ENCODE results near the gene STARD9.
"Not testable (repeated sequence)": the region's sequence is repeated elsewhere in the genome, so short reads cannot be mapped to it uniquely, and the experiment has no call there.

The STARD9 gene

DNA sequence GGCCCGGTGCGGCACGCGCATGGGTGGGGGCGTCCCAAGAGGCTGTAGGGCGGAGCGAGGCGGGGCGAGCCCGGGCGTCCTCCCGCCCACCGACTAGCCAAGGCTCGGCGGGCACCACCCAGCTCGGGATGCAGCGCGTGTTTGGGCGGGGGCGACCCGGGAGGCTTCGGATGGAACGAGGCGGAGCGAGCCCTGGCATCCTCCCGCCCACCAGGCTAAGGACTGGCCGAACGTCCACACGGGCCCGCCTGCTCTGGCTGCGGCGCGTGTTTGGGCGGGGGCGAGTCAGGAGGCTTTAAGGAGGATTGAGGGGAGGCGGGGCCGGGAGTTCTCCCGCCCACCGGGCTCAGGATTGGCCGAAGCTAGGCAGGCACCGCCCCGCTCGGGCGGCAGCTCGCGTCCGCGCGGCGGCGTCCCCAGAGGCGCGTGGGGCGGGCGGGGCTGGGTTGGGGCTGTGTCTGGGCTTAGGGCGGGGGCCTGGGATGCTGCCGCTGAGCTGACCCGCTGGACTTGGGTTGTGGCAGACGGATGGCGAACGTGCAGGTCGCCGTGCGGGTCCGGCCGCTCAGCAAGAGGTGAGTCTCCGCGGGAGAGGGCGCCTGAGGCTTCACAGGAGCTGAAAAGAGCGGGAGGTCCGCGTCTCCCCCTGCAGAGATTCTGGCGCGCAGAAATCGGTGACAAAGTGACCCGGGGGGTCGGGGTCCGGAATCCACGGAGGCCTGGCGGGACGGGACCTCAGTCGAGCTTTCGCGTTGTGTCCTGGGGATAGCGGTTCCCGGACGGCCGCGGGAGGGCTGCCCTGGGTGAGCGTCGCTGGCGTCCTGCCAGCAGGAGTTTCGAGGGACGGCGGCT is at the start of gene STARD9:
STARD9 (plus strand) TSS at position 419 of the 852 bp plus-strand sequence; CDS start at position 529, 110 bp downstream.
- peak; percentile 95 for DNase-seq (ENCODE audit: low spot score)

DNA sequence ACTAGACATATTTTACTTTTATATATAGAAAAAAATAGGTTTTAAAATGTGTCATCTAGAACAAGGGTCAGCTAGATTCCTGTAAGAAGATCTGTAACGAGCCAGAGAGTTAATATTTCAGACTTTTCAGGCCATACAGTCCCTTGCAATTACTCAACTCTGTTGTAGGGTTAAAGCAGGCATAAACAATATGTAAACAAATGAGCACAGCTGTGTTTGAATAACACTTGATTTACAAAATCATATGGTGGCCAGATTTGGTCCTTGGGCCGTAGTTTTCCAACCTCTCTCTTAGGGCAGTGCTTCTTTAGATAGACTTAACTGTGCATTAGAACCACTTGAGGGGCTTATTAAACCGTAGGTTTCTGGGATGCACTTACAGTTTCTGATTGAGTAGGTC is 46.4 kb upstream of the STARD9 start:
- no peak for DNase-seq (ENCODE audit: low spot score)

DNA sequence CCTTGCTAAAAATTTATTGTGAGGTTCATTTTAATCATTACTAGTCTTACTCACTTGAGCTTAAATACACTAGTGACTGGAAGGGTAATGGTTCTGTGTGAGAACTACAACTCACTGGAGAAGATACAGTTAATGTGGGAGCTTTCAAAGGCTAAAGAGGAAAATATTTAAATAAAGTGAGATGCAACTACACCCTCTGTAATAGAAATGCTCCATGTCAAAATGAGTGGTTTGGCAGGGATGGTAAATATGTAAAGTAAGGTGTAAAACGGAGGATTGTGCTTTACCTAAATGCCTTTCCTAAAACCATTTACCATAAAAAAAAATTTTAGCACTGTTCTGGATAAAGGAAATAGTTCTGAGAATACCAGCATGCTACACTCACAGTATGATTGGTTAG is 42.2 kb upstream of the STARD9 start:
- DNase-seq (ENCODE audit: low spot score), result no peak

DNA sequence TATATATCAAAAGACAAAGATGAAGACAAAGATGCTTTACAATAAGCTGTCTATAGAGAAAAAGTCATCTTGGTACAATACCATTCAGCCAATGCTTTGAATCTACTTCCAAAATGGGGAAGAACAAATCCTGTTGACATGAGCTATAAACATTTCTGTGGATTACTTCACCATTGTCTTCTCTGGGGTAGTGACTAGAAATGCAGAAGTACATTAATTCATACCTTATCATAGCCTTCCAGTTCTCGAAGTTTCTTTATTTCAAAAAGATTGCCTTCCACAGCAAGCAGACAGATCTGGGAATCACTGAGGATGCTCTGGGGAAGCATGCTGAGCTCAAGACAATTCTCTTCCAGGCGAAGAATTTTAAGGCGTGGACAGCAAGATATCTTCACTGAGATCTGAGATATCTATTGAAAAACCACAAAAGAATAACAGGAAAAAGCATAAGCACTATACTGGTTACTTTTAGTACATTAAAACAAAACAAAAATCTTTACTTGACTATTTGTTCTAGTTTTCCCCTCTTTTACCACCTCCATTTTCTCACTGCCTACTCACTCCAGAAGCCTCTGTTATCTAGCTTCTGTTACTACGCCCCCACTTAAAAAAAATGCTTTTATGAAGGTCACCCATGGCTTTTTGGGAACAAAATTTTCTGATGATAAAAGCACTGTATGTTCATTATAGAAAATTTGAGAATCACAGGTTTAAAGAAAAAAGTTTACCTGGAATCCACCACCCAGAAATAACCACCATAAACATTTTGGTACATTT is 30.4 kb upstream of the STARD9 start:
- no peak for DNase-seq (ENCODE audit: low spot score)

DNA sequence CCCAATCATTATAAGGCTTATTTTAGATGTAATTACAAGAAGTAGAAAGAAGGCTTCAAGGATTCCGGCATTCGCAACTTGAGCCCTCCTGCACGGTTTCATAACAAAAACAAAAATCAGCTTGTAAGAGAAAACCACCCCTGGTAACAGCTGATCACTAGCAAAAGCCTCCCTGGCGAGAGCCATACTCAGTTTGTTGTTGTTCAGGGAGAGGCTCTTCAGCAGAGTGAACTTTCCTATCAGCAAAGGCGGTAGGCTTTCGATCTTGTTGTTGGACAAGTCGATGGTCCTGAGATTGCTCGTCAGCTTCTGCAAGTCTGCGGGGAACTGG is 27.5 kb upstream of the STARD9 start:
- DNase-seq (ENCODE audit: low spot score), result peak; percentile 61

DNA sequence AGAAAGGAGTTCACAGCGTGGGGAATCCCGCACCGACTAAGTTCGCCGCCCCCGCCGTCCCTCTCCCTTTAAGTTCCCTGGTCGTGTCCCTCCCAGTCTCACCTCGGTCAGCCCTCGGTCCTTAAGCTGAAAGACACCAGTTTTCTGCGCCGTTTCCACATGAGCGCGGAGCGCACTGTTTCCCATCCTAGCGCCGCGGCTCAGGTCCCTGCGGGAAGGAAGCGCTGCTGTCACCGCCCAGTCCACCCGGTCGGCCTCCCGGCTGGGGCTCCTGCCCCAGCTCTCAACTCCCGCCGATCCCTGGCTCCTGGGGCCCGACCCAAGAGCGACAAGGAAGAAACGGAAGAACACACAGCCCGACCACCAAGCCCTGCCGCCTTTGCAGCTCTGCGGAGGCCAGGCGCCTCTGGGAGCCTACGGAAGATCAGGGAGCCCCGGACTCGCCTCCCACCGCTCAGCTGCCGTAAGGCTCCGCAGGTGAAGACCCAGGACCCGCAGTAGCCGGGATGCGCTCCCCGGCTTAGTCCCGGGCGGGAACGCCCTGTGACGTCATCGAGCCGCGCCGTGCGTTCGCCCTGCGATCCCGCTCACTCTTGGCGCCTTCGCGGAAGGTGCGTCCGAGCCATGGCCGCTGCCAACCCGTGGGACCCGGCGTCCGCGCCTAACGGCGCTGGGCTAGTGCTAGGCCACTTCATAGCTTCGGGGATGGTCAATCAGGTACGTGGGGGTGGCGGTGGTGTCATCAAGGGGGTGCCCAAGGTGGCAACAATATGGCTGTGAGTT is 27.0 kb upstream of the STARD9 start, which contains the start of the genes HAUS2 and LRRC57:
HAUS2 (plus strand) TSS at position 590 of the 783 bp plus-strand sequence; CDS start at position 625, 35 bp downstream.
LRRC57 (minus strand) TSS at position 545 of the 783 bp plus-strand sequence; CDS start at position 186, 359 bp downstream.
- DNase-seq (ENCODE audit: low spot score), result peak; percentile 91

DNA sequence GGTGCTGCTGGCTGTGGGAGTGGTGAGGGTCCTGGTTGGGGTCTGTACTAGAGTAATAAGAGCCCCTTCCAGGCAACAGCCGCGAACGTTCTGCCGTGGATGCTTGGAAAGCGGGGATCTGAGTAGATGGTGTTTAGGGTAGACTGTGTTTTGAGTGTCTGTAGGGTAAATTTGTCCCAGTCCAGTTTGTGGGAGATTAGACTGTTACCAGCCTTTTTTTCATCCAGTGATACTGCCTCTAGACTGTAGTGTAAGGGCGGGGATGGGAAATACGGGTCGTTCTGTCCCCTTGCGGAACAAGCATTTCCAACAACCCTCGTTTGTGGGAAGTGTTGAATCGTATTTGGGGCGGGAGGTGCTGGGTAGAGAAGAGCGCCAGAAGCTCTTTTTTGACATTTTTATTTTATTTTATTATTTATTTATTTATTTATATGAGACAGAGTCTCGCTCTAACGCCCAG is 26.3 kb upstream of the STARD9 start:
- no peak for DNase-seq (ENCODE audit: low spot score)

DNA sequence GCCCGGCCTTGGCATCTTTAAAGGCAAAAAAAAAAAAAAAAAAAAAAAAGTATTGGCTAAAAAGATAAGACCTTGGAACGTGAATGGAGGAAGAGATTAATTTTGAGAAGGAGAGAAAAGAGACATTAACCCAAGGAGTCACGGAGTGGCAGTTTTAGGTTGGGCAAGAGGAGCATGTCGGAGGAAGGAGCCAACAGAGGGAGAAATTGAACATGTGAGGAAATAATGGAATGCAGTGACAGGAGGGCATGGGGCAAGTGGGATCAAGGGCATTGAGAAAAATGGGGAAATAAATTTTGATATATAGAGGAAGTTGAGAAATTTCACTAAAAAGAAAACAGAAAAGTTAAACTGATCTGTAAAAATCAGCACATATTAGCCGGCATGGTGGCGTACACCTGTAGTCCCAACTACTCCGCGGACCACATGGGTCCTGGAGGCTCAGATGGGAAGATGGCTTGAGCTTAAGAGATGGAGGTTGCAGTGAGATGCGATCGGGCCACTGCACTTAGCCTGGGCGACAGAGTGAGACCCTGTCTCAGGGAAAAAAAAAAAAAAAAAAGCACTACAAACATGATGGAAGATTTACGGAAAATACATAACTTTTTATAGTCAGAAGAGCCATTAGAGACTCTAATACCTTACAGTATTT is 25.5 kb upstream of the STARD9 start:
- DNase-seq (ENCODE audit: low spot score), result peak; percentile 60

DNA sequence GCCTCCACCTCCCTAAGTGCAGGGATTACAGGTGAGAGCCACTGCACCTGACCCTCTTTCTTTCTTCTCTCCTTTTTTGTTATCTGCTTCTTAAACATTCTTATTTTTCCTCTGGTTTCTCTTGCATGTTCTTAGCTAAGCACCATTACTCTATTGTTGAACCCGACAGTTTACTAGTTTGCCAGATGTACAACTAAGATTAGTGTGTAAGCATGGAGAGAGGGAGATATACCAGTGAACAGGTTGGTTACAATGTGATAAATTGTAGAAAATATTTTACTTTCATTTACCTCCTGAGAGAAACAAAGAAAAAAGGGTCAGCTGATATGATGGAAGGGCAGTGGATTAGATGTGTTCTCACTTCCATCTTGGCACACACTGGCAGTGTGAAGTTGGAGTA is 21.9 kb upstream of the STARD9 start:
- DNase-seq (ENCODE audit: low spot score), result no peak

DNA sequence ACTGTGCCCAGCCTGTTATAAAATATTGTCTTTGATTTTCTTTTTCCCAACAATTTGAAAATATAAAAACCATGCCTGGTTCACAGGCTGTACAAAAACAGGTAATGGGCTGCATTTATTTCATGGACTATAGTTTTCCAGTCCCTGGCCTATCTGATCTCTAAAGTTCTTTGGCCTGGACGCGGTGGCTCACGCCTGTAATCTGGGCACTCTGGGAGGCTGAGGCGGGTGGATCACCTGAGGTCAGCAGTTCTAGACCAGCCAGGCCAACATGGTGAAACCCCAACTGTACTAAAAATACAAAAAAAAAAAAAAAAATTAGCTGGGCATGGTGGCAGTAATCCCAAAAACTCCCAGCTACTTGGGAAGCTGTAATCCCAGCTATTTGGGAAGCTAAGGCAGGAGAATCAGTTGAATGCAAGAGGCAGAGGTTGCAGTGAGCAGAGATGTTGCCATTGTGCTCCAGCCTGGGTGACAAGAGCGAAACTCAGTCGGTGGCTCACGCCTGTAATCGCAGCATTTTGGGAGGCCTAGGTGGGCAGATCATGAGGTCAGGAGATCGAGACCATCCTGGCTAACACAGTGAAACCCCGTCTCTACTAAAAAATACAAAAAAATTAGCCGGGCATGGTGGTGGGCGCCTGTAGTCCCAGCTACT is 18.7 kb upstream of the STARD9 start:
- DNase-seq (ENCODE audit: low spot score), result not testable (repeated sequence)

DNA sequence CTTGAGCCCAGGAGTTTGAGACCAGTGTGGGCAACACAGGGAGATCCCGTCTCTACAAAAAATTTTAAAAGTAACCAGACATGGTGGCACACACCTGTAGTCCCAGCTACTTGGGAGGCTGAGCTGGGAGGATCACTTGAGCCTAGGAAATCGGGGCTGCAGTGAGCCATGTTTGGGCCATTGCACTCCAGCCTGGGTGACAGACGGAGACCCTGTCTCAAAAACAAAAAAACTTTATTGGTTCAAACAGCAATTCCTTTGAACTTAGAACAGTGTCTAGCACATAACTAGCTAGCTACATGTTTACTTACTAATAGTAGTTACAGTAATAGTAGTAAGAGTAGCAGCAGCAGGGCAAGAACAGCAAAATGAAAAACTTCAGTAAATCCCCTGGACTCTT is 16.7 kb upstream of the STARD9 start:
- DNase-seq (ENCODE audit: low spot score), result no peak

DNA sequence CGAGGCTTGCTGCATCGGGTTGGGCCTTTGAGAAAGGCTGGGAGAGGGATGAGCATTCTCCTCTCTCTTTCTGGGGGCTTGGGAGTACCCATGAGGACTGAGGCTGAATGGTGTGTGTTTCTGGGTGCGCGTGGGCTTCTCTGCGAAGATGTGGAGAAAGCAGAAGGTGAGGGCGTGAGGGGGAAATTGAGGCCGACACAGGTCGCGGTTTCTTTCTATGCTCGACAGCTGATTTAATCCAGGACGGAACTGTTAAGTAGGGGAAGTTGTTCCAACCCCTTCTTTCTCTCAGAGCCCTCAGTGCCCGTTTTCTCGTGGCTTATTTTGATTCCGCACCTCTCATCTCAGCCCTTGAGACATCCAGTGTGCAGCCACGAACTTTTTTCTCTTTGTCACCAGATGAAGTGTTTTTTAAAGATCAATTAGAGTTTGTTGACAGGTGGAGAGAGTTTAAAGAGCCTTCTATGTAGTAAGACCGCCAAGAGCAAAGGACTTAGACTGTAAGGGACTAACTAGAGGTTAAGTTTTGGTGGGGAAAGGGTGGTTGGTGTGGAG is 711 bp downstream of the STARD9 start:
- DNase-seq (ENCODE audit: low spot score), result no peak

DNA sequence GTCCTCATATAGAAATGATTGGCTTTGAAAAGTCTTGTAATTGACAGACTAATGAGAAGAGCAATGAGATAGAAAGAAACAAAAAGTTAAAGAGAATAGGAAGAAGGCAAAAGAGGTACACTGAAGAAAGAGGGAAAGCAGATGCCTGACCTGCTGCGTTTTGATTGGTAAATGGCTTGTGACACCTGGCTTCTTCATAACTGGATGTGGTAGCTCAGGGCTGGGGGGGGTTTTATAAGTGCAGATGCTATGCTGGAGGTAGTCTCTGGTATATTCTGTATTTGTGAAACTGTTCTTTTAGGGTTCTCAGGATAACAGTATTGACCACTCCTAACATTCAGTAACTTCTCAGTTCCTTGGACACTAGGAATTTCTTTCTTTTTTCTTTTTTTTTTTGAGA is 1.4 kb downstream of the STARD9 start:
- no peak for DNase-seq (ENCODE audit: low spot score)

DNA sequence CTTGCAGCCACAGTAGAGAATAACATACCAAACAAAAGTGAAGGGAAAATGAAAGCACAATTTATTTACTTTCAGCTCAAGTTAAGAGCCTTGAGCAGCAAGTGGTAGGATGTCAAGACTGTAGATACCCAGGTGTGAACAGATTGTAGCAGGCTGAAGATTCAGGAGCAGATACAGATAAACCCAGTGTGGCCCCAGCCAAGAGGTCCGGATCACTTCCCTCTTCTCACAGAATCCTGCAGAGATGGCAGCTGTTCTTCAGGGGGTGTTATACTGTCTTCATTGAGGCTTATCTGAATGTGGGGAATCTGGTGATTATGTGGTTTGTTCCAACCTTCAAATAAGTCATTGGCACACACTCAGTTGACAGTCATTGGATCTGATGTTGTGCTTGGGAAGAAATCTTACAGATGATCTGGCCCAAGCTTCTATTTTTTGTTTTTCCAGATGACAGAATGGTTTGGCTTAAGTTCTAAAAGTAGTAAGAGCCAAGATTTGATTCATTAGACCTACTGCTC is 2.2 kb downstream of the STARD9 start:
- DNase-seq (ENCODE audit: low spot score), result no peak

DNA sequence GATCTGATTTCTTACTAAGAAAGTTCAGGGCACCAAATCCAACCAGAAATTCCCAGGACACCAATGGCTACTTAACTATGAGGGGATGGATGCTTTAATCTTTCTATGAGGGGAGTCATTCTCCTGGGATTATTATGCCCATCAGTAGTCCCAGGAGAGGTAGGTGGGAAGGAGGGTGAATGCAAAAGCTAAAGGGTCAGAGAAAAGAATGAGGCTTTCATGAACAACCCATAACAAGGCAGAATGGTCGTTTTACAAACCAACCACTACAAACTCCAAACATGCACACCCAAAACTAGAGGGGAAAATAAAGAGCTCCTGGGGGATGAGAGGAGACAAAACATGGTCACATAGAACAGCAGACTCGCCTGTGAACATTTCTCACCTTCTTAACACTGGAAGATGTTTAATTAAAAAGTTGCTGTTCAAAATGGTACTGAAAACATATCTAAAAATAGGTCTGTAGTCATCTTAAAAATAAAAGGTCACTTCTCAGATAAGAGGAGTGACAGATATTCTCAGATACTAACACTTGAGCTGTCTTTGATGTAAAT is 3.7 kb downstream of the STARD9 start:
- DNase-seq (ENCODE audit: low spot score), result no peak

DNA sequence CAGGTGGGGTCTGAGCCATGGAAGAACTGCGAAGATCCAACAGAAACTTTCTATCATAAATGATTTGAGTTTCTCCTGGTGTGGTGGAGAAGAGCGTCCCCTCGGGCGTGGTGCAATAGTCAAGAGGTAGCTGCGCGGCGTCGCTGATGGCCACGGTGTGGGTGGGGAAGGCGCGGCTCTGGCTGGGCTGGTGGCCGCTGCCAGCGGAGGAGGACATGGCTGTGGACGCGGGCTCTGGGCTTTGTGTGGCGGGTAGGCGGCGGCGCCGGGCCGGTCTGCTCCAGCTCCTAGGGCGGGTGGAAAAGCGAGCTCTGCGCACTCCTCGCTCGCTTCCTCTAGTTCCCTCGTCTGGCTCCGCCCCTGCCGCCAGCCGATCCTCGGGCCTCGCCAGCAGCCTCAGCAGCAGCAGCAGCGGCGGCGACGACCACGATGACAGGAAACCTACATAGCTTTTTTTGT is 5.9 kb downstream of the STARD9 start:
- no peak for DNase-seq (ENCODE audit: low spot score)

DNA sequence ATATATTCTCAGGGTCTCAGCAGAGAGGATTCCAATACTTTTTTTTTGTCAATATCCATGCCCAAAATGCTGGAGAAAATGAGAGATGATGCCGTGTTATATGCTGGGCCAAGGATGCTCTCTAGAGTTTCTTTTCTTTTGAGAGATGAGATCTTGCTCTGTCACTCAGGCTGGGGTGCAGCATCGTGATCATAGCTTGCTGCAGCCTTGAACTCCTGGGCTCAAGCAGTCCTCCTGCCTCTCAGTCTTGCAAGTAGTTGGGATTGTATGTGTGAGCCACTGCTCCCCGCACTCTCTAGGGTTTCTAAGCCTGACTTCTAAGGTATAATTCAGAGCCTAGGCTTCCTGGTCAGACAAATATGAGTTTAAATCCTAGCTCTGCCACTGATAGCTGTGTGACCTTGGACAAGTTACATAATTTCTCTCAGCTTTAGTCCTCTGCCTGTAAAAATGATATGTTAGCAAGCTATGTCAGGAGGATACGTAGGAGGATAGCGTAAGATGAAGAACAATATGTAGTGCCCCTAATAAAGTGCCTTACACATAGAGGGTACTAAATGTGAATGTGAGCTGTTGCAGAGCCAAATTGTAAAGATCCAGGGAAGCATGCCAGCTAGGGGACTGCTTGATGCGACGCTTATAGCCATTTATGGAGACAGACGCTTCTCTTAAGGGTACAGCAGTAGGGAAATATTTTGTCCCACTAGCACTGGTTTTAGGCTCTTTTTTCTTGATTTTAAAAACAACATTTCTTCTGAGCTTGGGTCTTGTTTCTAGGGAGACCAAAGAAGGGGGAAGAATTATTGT is 7.4 kb downstream of the STARD9 start:
- DNase-seq (ENCODE audit: low spot score), result no peak

DNA sequence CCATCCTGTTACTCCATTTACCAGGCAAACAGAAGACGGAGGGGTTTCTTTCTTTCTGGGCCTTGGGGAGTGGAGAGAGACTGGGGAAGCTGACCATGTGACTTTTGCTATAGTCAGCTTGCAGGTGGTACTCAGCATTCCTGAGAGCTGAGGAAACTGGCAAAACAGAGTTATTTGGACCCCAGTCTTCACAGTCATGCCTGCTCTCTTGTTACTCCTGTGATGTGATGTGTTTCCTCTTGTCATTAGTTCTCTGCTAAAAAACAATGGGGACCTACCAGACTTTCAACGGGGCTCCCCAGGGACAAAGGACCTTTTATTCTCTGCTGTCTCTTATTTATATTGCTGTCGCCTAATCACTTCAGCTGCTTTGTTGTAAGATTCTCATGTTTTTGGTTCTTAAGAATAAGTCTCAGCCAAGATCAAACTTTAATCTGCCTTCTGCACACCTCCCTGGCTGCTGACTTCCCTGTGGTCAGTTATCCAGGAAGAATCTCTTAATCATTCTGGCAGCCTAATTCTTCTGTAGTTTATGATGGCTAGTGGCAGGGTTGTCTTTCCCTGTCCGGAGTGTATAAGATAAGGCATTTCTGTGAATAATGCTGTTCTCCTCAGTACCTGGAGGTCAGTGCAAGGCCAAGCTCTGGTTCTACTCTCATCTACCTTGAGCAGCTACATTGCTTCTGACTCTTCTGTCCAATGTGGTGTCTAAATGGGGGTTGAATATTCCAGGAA is 8.8 kb downstream of the STARD9 start:
- no peak for DNase-seq (ENCODE audit: low spot score)

Measured in hematopoietic multipotent progenitor cell treated with erythropoietin and hydrocortisone succinate and interleukin-3 and kit ligand, for 17 days (in vitro differentiated cells).